Suprapubic skin (tissue), 4 donors: ENCODE results near the gene CD8A. TPM values are rescaled to one million over a fixed set of nuclear protein-coding genes. Genes with fewer than 3 reads are reported as not detected.
"Not testable (repeated sequence)": the region's sequence is repeated elsewhere in the genome, so short reads cannot be mapped to it uniquely, and the experiment has no call there.

Source experiments
- DNase-seq, 2 donors: peaks; one replicate each; pipeline ENCODE4 v3.0.0-alpha.2; 2019; ENCODE audit warnings: low spot score in 2 of 2
- H3K27ac ChIP-seq: fragments of 200-600 bp; sonication (generic); one replicate; pipeline ENCODE4 v1.5.1; 2019
- H3K27me3 ChIP-seq: fragments of 200-600 bp; sonication (generic); one replicate; pipeline ENCODE4 v1.5.1; 2019
- H3K36me3 ChIP-seq: fragments of 200-600 bp; sonication (generic); one replicate; pipeline ENCODE4 v1.5.1; 2019
- H3K4me1 ChIP-seq: fragments of 200-600 bp; sonication (generic); one replicate; pipeline ENCODE4 v1.5.1; 2019
- H3K4me3 ChIP-seq: fragments of 200-600 bp; sonication (generic); one replicate; pipeline ENCODE4 v1.5.1; 2019; ENCODE audit warnings: mild to moderate bottlenecking
- H3K9me3 ChIP-seq: fragments of 200-600 bp; sonication (generic); one replicate; pipeline ENCODE4 v1.5.1; 2019
- WGBS: methylation state at CpG from one replicate; pipeline ENCODE4 v1.1.5; 2018; 5-methylcytosine and 5-hydroxymethylcytosine counted together
- total RNA-seq, 4 donors: library from RNA; depleted of rRNA; stranded (reverse); fragments of >200 nt; gene quantifications; one replicate each; pipeline ENCODE4 v1.1.0, GENCODE V29; 2016

Gene CD8A
- total RNA-seq, 4 donors from 2014 or later: 0.15 to 1.5 (median 1.2) TPM; not detected in 1

- H3K9me3 ChIP-seq, DNase-seq, H3K36me3 ChIP-seq, H3K4me1 ChIP-seq, H3K27ac ChIP-seq, H3K4me3 ChIP-seq, H3K27me3 ChIP-seq: not testable (repeated sequence)
Measured at GRCh38 chr2:86739485-86739884, 51.2 kb downstream of the CD8A start.

GRCh38 chr2:86734896-86735295, 55.8 kb downstream of the CD8A start:
- H3K9me3 ChIP-seq, H3K36me3 ChIP-seq, H3K4me3 ChIP-seq, H3K27ac ChIP-seq, DNase-seq, H3K4me1 ChIP-seq, H3K27me3 ChIP-seq: not testable (repeated sequence)
- no CpG with 5 or more reads among the region's 1 CpG for WGBS

Other genes starting within 250 kb of the CD8A start
- gene CHMP3, start 227.5 kb downstream of the CD8A start, total RNA-seq: 100 to 1,000 TPM in 1 of 4 donors, 10 to 100 TPM in 3; 77.5 to 104 (median 92.4) TPM
- gene RNF103, start 167.0 kb downstream of the CD8A start, total RNA-seq: 10 to 100 TPM; 24.7 to 48.8 (median 31.8) TPM
- 10 to 100 TPM; 40.6 to 94.7 (median 68.5) TPM for gene RMND5A, start 70.6 kb downstream of the CD8A start, total RNA-seq
- gene CD8B, start 71.0 kb upstream of the CD8A start, total RNA-seq: 1 to 10 TPM in 2 of 4 donors, not detected in 2; 1.2 to 1.6 TPM
- 1 to 10 TPM in 1 of 4 donors, under 1 TPM in 2, not detected in 1; 0.23 to 6.3 (median 0.34) TPM for gene RGPD1, start 151.2 kb upstream of the CD8A start, total RNA-seq
- gene PLGLB1, start 230.9 kb upstream of the CD8A start, total RNA-seq: 10 to 100 TPM in 1 of 4 donors, 1 to 10 TPM in 2, not detected in 1; 1.6 to 20.7 (median 6.7) TPM